PC-9 (cell line): ENCODE results near the gene CHST12. TPM values are rescaled to one million over a fixed set of nuclear protein-coding genes. Genes with fewer than 3 reads are reported as not detected.

Experiments
- BruUV-seq: library from RNA; stranded (reverse); fragments of 400-500 nt; replicated peaks from 2 replicates; lab custom pipeline; 2021; lab: Mats Ljungman, UMichigan
- CTCF ChIA-PET: fragments of 300-600 bp; sonication (Branson Sonifier 250); formaldehyde crosslinking; loops from one replicate; lab custom pipeline; 2022; ENCODE audit warnings: antibody characterized with exemption; lab: Charles Lee
- POLR2A ChIA-PET: fragments of 300-600 bp; sonication (Branson Sonifier 250); formaldehyde crosslinking; loops from one replicate; lab custom pipeline; 2022; ENCODE audit warnings: antibody characterized with exemption; ENCODE audit not compliant: unreplicated experiment; lab: Charles Lee
- DNase-seq, 2 experiments: peaks; one replicate each; pipeline versions ENCODE4 v3.0.0 to v3.0.0-alpha.2; 2015 to 2022; ENCODE audit warnings: mixed read lengths in 1 of 2
- H2AFZ ChIP-seq: fragments of 200-600 bp; sonication (generic); 2 replicates; pipeline ENCODE4 v1.8.1; 2017; ENCODE audit warnings: antibody characterized with exemption
- H3F3A ChIP-seq: fragments of 200-600 bp; sonication (generic); 2 replicates; pipeline ENCODE4 v1.8.1; 2017; ENCODE audit warnings: antibody characterized with exemption, mild to moderate bottlenecking, low read depth; ENCODE audit not compliant: insufficient read depth
- H3K27ac ChIP-seq: fragments of 200-600 bp; sonication (generic); 2 replicates; pipeline ENCODE4 v1.6.1; 2016; ENCODE audit warnings: mixed run types
- H3K27me3 ChIP-seq: fragments of 200-600 bp; sonication (generic); 2 replicates; pipeline ENCODE4 v1.6.1; 2016; ENCODE audit warnings: low read depth, mixed run types; ENCODE audit not compliant: insufficient read depth
- H3K36me3 ChIP-seq: fragments of 200-600 bp; sonication (generic); 2 replicates; pipeline ENCODE4 v1.6.1; 2016; ENCODE audit warnings: low read depth, mixed run types
- H3K4me1 ChIP-seq: fragments of 200-600 bp; sonication (generic); replicated peaks from 2 replicates; pipeline ENCODE4 v1.6.1; 2016; ENCODE audit warnings: mixed run types; ENCODE audit not compliant: insufficient read depth
- H3K4me2 ChIP-seq: fragments of 200-600 bp; sonication (generic); 2 replicates; pipeline ENCODE4 v1.6.1; 2017; ENCODE audit warnings: mixed run types
- H3K4me3 ChIP-seq: fragments of 200-600 bp; sonication (generic); 2 replicates; pipeline ENCODE4 v1.6.1; 2016; ENCODE audit warnings: mixed run types
- H3K79me2 ChIP-seq: fragments of 200-600 bp; sonication (generic); 2 replicates; pipeline ENCODE4 v1.6.1; 2017; ENCODE audit warnings: low read depth, mixed run types
- H3K9me2 ChIP-seq: fragments of 200-600 bp; sonication (generic); 2 replicates; pipeline ENCODE4 v1.8.1; 2017; ENCODE audit warnings: mild to moderate bottlenecking; ENCODE audit not compliant: insufficient read depth
- H3K9me3 ChIP-seq: fragments of 200-600 bp; sonication (generic); 2 replicates; pipeline ENCODE4 v1.8.1; 2016; ENCODE audit warnings: low read depth; ENCODE audit not compliant: insufficient read depth
- H4K20me1 ChIP-seq: fragments of 200-600 bp; sonication (generic); 2 replicates; pipeline ENCODE4 v1.8.1; 2017; ENCODE audit not compliant: insufficient read depth
- EZH2 ChIP-seq: fragments of 200-600 bp; sonication (generic); IDR thresholded peaks from 2 replicates; pipeline ENCODE4 v1.8.0; 2017; ENCODE audit warnings: antibody characterized with exemption, low read depth
- intact Hi-C: fragments of 100-400 bp; cut with micrococcal nuclease; formaldehyde crosslinking; loops from one replicate; pipeline ENCODE4 v1.10.0; 2022; ENCODE audit not compliant: unreplicated experiment
- total RNA-seq: library from RNA; stranded (reverse); gene quantifications from 2 replicates; pipeline ENCODE4 v1.2.3, GENCODE V29; 2021
- TF ChIP-seq, protein P1 (sequence below): fragments of 200-600 bp; sonication (generic); conservative IDR thresholded peaks from 2 replicates; pipeline ENCODE4 v1.6.1; 2017; ENCODE audit warnings: mixed run types, antibody characterized with exemption, mild to moderate bottlenecking, moderate library complexity

CHST12 gene
- total RNA-seq, 1 experiment from 2014 or later, result 25.9 TPM

GRCh38 chr7:2437136-2437535 is 33.7 kb downstream of the CHST12 start:
- peaks cover 32% of the 10 kb centered on the region for H3F3A ChIP-seq
- no peaks in the 10 kb centered on the region for H3K9me2 ChIP-seq
- H3K27me3 ChIP-seq, result no peaks in the 10 kb centered on the region
- H3K9me3 ChIP-seq, result no peaks in the 10 kb centered on the region
- POLR2A ChIA-PET, result interaction anchor here (0.6 kb wide), 1 partner anchor 881 kb away, joined by 4 read pairs; the partner anchor contains the start of gene TMEM184A
- no peaks in the 10 kb centered on the region for H3K36me3 ChIP-seq
- H3K79me2 ChIP-seq, result no peaks in the 10 kb centered on the region; the same call in 1 of the 2 replicates
- H4K20me1 ChIP-seq, result no peaks in the 10 kb centered on the region
- CTCF ChIA-PET, result no interaction called here
- H3K4me2 ChIP-seq, result peak overlapping the region; percentile 44
- peak; percentile 56 to 69 for DNase-seq
- peak overlapping the region; percentile 42 for H3K27ac ChIP-seq
- BruUV-seq, result no TSS peak
- intact Hi-C loops, result no loop called here
- no peak overlapping the region for H3K4me3 ChIP-seq
- peaks cover 54% of the 10 kb centered on the region for H3K4me1 ChIP-seq
- no peak overlapping the region for H2AFZ ChIP-seq
- TF ChIP-seq EZH2, result no peak

DNA sequence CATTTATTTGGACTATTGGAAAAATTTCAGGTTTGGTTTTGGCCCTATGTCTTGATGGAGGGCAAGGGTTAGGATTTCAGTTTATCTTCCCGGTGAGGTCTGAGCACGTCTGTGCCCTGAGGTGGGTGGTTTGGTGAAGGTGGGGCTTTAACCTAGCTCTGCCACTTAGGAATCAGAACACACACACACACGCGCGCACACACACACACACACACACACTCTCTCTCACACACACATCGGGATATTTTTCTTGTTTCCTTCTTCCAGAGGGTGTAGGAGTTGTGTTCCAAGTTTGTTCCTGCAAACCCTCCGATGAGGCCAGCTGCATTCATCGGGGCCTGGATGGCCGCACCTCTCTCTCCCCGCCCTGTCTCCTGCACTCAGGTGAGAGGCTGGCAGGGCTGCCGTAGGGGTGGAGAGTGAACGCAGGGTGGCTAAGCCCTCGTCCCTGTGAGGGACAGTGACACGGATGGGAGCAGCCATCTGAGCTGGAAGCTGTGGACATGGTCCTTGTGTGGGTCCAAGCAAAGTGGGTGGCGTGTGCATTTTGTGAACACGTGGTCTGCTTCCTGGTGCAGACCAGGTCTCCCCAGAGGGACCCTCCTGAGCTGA is 34.2 kb downstream of the CHST12 start:
- intact Hi-C loops, result no loop called here
- H3K36me3 ChIP-seq, result no peaks in the 10 kb centered on the region
- no peaks in the 10 kb centered on the region for H4K20me1 ChIP-seq
- no peaks in the 10 kb centered on the region for H3K9me3 ChIP-seq
- H3K27me3 ChIP-seq, result no peaks in the 10 kb centered on the region
- TF ChIP-seq, protein P1, sequence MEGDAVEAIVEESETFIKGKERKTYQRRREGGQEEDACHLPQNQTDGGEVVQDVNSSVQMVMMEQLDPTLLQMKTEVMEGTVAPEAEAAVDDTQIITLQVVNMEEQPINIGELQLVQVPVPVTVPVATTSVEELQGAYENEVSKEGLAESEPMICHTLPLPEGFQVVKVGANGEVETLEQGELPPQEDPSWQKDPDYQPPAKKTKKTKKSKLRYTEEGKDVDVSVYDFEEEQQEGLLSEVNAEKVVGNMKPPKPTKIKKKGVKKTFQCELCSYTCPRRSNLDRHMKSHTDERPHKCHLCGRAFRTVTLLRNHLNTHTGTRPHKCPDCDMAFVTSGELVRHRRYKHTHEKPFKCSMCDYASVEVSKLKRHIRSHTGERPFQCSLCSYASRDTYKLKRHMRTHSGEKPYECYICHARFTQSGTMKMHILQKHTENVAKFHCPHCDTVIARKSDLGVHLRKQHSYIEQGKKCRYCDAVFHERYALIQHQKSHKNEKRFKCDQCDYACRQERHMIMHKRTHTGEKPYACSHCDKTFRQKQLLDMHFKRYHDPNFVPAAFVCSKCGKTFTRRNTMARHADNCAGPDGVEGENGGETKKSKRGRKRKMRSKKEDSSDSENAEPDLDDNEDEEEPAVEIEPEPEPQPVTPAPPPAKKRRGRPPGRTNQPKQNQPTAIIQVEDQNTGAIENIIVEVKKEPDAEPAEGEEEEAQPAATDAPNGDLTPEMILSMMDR, result no peak
- POLR2A ChIA-PET, result interaction anchor here (0.6 kb wide), 1 partner anchor 882 kb away, joined by 4 read pairs; the partner anchor contains the start of gene TMEM184A
- H3K4me3 ChIP-seq, result no peak overlapping the region
- H3K4me1 ChIP-seq, result peaks cover 56% of the 10 kb centered on the region
- H3K27ac ChIP-seq, result peak overlapping the region; percentile 42
- H3K9me2 ChIP-seq, result no peaks in the 10 kb centered on the region
- peak overlapping the region; percentile 44 for H3K4me2 ChIP-seq
- peaks cover 35% of the 10 kb centered on the region for H3F3A ChIP-seq
- no TSS peak for BruUV-seq
- H3K79me2 ChIP-seq, result no peaks in the 10 kb centered on the region; the same call in 1 of the 2 replicates
- DNase-seq, result no peak
- H2AFZ ChIP-seq, result no peak overlapping the region
- CTCF ChIA-PET, result no interaction called here

GRCh38 chr7:2438186-2438585 is 34.8 kb downstream of the CHST12 start:
- CTCF ChIA-PET, result no interaction called here
- Histone ChIP-seq H3K27me3 (no peaks in the 10 kb centered on the region), H3K4me3 (no peak overlapping the region), H2AFZ (no peak overlapping the region), H3K27ac (no peak overlapping the region), H3K4me2 (no peak overlapping the region), H3K9me3 (no peaks in the 10 kb centered on the region), H4K20me1 (no peaks in the 10 kb centered on the region), H3K79me2 (no peaks in the 10 kb centered on the region; the same call in 1 of the 2 replicates), H3F3A (peaks cover 35% of the 10 kb centered on the region), H3K9me2 (no peaks in the 10 kb centered on the region), H3K4me1 (peaks cover 56% of the 10 kb centered on the region), H3K36me3 (no peaks in the 10 kb centered on the region)
- no peak for DNase-seq
- POLR2A ChIA-PET, result no interaction called here
- TF ChIP-seq, protein P1, result no peak
- TF ChIP-seq EZH2, result no peak
- no TSS peak for BruUV-seq
- intact Hi-C loops, result no loop called here
